ENCODE results near the gene SLC19A1.

- no peak for TF ChIP-seq CTCF (IDR thresholded peaks at IDR 0.05)
- no peak for TF ChIP-seq EP300 (IDR thresholded peaks at IDR 0.05)
Observed at GRCh38 chr21:45510466-45510955, 31.7 kb downstream of the SLC19A1 start.

Data from tibial nerve (tissue), 4 donors.